ENCODE data around the gene TRIP13. TPM values are rescaled to one million over a fixed set of nuclear protein-coding genes. Genes with fewer than 3 reads are reported as not detected.
"Not testable (repeated sequence)": the region's sequence is repeated elsewhere in the genome, so short reads cannot be mapped to it uniquely, and the experiment has no call there.

The TRIP13 gene
- total and polyA plus RNA-seq, 2 of the 13 experiments (the other 11 are each of a cell fraction or from before 2014, with no cell fraction given): 13.5 to 33.0 TPM

GRCh38 chr5:933951-934350 is 41.3 kb downstream of the TRIP13 start:
- H4K20me1 ChIP-seq (ENCODE audit: insufficient read depth, low read length); H3K36me3 ChIP-seq (replicated peaks in 1 of 2; ENCODE audit: control insufficient read depth in 1 of 2, insufficient read depth in 2 of 2, low read length in 2 of 2); BruUV-seq (replicated peaks); POLR2A ChIA-PET; H3K9me3 ChIP-seq (ENCODE audit: low read length); H3K27ac ChIP-seq (ENCODE audit: extremely low read length, insufficient read depth, low read length); intact Hi-C loops (cut with micrococcal nuclease; ENCODE audit: unreplicated experiment); in situ Hi-C loops (cut with HindIII; ENCODE audit: extremely low pct_ligation_motif_present, low pct_unique_long_range_greater_than_20kb); CTCF ChIA-PET (ENCODE audit: low intra/inter-chr PET ratio, low total read pairs); FAIRE-seq; H3K9ac ChIP-seq (ENCODE audit: insufficient read depth, low read depth, low read length); DNase-seq (ENCODE audit: low spot score); H3K4me3 ChIP-seq (replicated peaks in 1 of 3; ENCODE audit: insufficient read depth in 1 of 3, low read depth in 2 of 3, low read length in 3 of 3); H2AFZ ChIP-seq (ENCODE audit: low read length); H3K4me2 ChIP-seq (ENCODE audit: low read depth, low read length); H3K4me1 ChIP-seq (ENCODE audit: insufficient read depth, low read length); ATAC-seq; H3K79me2 ChIP-seq (ENCODE audit: insufficient read depth, low read length): not testable (repeated sequence)
- H3K27me3 ChIP-seq (ENCODE audit: control insufficient read depth in 1 of 2, insufficient read depth in 2 of 2, low read length in 2 of 2): peaks cover 2 to 28% of the 10 kb centered on the region in 2 experiments

DNA sequence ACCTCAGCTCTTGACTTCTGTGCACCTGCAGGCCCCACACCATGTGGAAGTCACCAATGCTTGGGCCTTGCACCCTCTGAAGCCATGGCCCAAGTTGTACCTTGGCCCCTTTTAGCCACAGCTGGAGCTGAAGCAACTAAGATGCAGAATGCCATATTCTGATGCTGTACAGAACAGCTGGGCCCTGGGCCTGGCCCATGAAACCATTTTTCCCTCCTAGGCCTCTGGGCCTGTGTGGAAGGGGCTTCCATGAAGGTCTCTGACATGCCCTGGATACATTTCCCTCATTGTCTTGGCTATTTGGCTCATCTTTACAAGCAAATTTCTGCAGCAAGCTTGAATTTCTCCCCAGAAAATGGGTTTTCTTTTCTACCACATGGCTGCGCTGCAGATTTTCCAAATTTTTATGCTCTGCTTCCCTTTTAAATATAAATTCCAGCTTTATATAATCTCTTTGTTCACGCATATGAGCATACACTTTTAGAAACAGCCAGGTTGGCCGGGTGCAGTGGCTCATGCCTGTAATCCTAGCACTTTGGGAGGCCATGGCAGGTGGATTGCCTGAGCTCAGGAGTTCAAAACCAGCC is 41.8 kb downstream of the TRIP13 start:
- FAIRE-seq; H4K20me1 ChIP-seq (ENCODE audit: insufficient read depth, low read length); DNase-seq (ENCODE audit: low spot score); POLR2A ChIA-PET; CTCF ChIA-PET (ENCODE audit: low intra/inter-chr PET ratio, low total read pairs); in situ Hi-C loops (cut with HindIII; ENCODE audit: extremely low pct_ligation_motif_present, low pct_unique_long_range_greater_than_20kb); H3K27ac ChIP-seq (ENCODE audit: extremely low read length, insufficient read depth, low read length); H3K9ac ChIP-seq (ENCODE audit: insufficient read depth, low read depth, low read length); H3K4me1 ChIP-seq (ENCODE audit: insufficient read depth, low read length); H3K4me2 ChIP-seq (ENCODE audit: low read depth, low read length); H3K79me2 ChIP-seq (ENCODE audit: insufficient read depth, low read length); H3K36me3 ChIP-seq (replicated peaks in 1 of 2; ENCODE audit: control insufficient read depth in 1 of 2, insufficient read depth in 2 of 2, low read length in 2 of 2); H2AFZ ChIP-seq (ENCODE audit: low read length); ATAC-seq; H3K4me3 ChIP-seq (replicated peaks in 1 of 3; ENCODE audit: insufficient read depth in 1 of 3, low read depth in 2 of 3, low read length in 3 of 3); H3K9me3 ChIP-seq (ENCODE audit: low read length); intact Hi-C loops (cut with micrococcal nuclease; ENCODE audit: unreplicated experiment); BruUV-seq (replicated peaks): not testable (repeated sequence)
- peaks cover 2 to 30% of the 10 kb centered on the region in 2 experiments for H3K27me3 ChIP-seq (ENCODE audit: control insufficient read depth in 1 of 2, insufficient read depth in 2 of 2, low read length in 2 of 2)
- WGBS (ENCODE audit: low lambda C conversion rate): 27% methylated on average over 3 of the region's 3 CpGs

- no peak overlapping the region for H3K4me3 ChIP-seq (replicated peaks in 1 of 3; ENCODE audit: insufficient read depth in 1 of 3, low read depth in 2 of 3, low read length in 3 of 3)
- no peak overlapping the region for H3K9ac ChIP-seq (ENCODE audit: insufficient read depth, low read depth, low read length)
- 31% methylated on average over 5 of the region's 5 CpGs for whole genome bisulfite sequencing (ENCODE audit: low lambda C conversion rate)
- ChIA-PET CTCF (ENCODE audit: low intra/inter-chr PET ratio, low total read pairs) (no interaction called here), POLR2A (no interaction called here)
- intact Hi-C loops (cut with micrococcal nuclease; ENCODE audit: unreplicated experiment): no loop called here
- no peaks in the 10 kb centered on the region for H3K4me1 ChIP-seq (ENCODE audit: insufficient read depth, low read length)
- H3K79me2 ChIP-seq (ENCODE audit: insufficient read depth, low read length): no peaks in the 10 kb centered on the region
- peaks cover 2 to 32% of the 10 kb centered on the region in 2 experiments for H3K27me3 ChIP-seq (ENCODE audit: control insufficient read depth in 1 of 2, insufficient read depth in 2 of 2, low read length in 2 of 2)
- in situ Hi-C loops (cut with HindIII; ENCODE audit: extremely low pct_ligation_motif_present, low pct_unique_long_range_greater_than_20kb): no loop called here
- no TSS peak for BruUV-seq (replicated peaks)
- no peaks in the 10 kb centered on the region for H3K36me3 ChIP-seq (replicated peaks in 1 of 2; ENCODE audit: control insufficient read depth in 1 of 2, insufficient read depth in 2 of 2, low read length in 2 of 2)
- no peaks in the 10 kb centered on the region for H4K20me1 ChIP-seq (ENCODE audit: insufficient read depth, low read length)
- DNase-seq (ENCODE audit: low spot score): no peak
- H3K27ac ChIP-seq (ENCODE audit: extremely low read length, insufficient read depth, low read length): no peak overlapping the region
- ATAC-seq: no peak
- H3K4me2 ChIP-seq (ENCODE audit: low read depth, low read length): no peak overlapping the region
- H2AFZ ChIP-seq (ENCODE audit: low read length): no peak overlapping the region
- no peak for FAIRE-seq
- H3K9me3 ChIP-seq (ENCODE audit: low read length): no peaks in the 10 kb centered on the region
- no peak for TF ChIP-seq ZFP36 (IDR thresholded peaks at IDR 0.05; ENCODE audit: borderline replicate concordance, low read depth, low read length, partially characterized antibody)
- TF ChIP-seq, protein P1, sequence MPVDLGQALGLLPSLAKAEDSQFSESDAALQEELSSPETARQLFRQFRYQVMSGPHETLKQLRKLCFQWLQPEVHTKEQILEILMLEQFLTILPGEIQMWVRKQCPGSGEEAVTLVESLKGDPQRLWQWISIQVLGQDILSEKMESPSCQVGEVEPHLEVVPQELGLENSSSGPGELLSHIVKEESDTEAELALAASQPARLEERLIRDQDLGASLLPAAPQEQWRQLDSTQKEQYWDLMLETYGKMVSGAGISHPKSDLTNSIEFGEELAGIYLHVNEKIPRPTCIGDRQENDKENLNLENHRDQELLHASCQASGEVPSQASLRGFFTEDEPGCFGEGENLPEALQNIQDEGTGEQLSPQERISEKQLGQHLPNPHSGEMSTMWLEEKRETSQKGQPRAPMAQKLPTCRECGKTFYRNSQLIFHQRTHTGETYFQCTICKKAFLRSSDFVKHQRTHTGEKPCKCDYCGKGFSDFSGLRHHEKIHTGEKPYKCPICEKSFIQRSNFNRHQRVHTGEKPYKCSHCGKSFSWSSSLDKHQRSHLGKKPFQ (CRISPR knock-in tag; IDR thresholded peaks at IDR 0.05; ENCODE audit: insufficient replicate concordance): no peak
- no peak for TF ChIP-seq E2F2 (CRISPR knock-in tag; IDR thresholded peaks at IDR 0.05; ENCODE audit: borderline replicate concordance)
- TF ChIP-seq ELF3 (CRISPR knock-in tag; IDR thresholded peaks at IDR 0.05): no peak
- no peak for TF ChIP-seq NR1H2 (CRISPR knock-in tag; IDR thresholded peaks at IDR 0.05; ENCODE audit: borderline replicate concordance, low read depth)
- no peak for TF ChIP-seq ZNF331 (CRISPR knock-in tag; IDR thresholded peaks at IDR 0.05)
- no peak for TF ChIP-seq ZSCAN9 (CRISPR knock-in tag; IDR thresholded peaks at IDR 0.05; ENCODE audit: borderline replicate concordance)
These were observed 42.9 kb downstream of the TRIP13 start for GRCh38 chr5:935510-936084.

All from HepG2 (cell line).